ENCODE measurements around the gene LINC00632.

Gene LINC00632

DNA sequence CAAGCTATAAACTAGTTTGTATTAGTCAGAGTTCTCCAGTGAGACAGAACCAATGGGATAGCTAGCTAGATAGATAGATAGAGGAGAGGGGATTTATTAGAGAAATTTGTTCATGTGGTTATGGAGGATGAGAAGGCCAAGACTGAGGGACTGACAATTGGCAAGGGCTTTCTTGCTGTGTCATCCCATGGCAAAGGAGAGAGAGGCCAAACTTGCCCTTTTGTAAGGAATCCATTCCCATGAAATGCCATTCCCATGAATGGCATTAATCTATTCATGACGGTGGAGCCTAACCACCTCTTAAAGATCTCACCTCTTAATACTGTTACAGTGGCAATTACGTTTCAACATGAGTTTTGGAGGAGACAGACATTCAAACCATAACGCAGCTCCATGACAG is 58.1 kb downstream of the LINC00632 start:
- no peaks in the 10 kb centered on the region for H3K4me1 ChIP-seq (ENCODE audit: control insufficient read depth, insufficient read depth, low read length)
- H3K9ac ChIP-seq (ENCODE audit: low read length) = no peak overlapping the region
- H3K36me3 ChIP-seq (ENCODE audit: control insufficient read depth, insufficient read depth, low read length) = no peaks in the 10 kb centered on the region
- H3K4me3 ChIP-seq (ENCODE audit: low read length) = no peak overlapping the region
- no peaks in the 10 kb centered on the region for H3K9me3 ChIP-seq (ENCODE audit: control insufficient read depth, low read length)
- peaks cover 17% of the 10 kb centered on the region for H3K27me3 ChIP-seq (ENCODE audit: control insufficient read depth, insufficient read depth, low read length)

DNA sequence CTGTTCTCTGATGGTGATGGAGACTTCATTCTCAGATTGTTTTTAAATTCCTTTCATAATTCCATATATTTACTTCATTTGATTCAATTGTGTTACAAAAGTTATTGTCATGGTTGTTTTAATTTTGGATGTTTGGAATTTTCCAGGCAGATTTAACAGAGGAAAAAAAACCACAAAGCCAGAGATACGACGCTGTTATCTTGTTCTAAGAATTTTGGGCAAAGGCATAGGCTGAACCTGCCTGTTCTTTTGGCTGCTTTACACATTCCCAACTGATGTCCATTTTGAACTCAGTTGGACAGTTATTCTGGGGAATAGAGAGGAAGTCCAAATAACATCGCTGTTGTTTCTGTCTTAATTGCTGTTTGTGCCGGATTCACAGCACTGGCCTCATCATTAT is 65.7 kb downstream of the LINC00632 start:
- H3K9ac ChIP-seq (ENCODE audit: low read length) = no peak overlapping the region
- H3K4me1 ChIP-seq (ENCODE audit: control insufficient read depth, insufficient read depth, low read length) = no peaks in the 10 kb centered on the region
- no peaks in the 10 kb centered on the region for H3K9me3 ChIP-seq (ENCODE audit: control insufficient read depth, low read length)
- no peaks in the 10 kb centered on the region for H3K27me3 ChIP-seq (ENCODE audit: control insufficient read depth, insufficient read depth, low read length)
- no peak overlapping the region for H3K4me3 ChIP-seq (ENCODE audit: low read length)
- no peaks in the 10 kb centered on the region for H3K36me3 ChIP-seq (ENCODE audit: control insufficient read depth, insufficient read depth, low read length)

DNA sequence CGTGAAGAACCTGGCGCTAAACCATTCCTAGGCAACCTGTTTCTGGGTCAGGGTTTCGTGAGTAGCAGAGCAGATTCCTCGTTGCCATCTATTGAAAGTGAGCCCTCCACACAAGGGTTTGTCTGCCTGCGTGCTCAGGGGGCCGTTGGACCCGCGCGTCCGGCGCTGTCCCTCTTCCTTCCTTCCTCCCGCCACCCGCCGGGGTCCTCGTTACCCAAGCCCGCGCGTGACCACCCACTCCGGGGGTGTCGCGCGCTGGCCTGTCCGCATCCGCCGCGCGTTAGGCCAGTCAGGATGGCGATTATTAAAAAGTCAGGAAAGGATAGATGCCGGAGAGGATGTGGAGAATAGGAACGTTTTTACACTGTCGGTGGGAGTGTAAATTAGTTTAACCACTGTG is 66.8 kb downstream of the LINC00632 start:
- H3K27me3 ChIP-seq (ENCODE audit: control insufficient read depth, insufficient read depth, low read length) = no peaks in the 10 kb centered on the region
- H3K9me3 ChIP-seq (ENCODE audit: control insufficient read depth, low read length) = no peaks in the 10 kb centered on the region
- no peaks in the 10 kb centered on the region for H3K36me3 ChIP-seq (ENCODE audit: control insufficient read depth, insufficient read depth, low read length)
- no peak overlapping the region for H3K9ac ChIP-seq (ENCODE audit: low read length)
- no peaks in the 10 kb centered on the region for H3K4me1 ChIP-seq (ENCODE audit: control insufficient read depth, insufficient read depth, low read length)
- no peak overlapping the region for H3K4me3 ChIP-seq (ENCODE audit: low read length)

GRCh38 chrX:140794642-140795041 is 85.1 kb downstream of the LINC00632 start:
- H3K4me3 ChIP-seq (ENCODE audit: low read length) = no peak overlapping the region
- no peak overlapping the region for H3K9ac ChIP-seq (ENCODE audit: low read length)
- no peaks in the 10 kb centered on the region for H3K9me3 ChIP-seq (ENCODE audit: control insufficient read depth, low read length)
- H3K36me3 ChIP-seq (ENCODE audit: control insufficient read depth, insufficient read depth, low read length) = no peaks in the 10 kb centered on the region
- no peaks in the 10 kb centered on the region for H3K4me1 ChIP-seq (ENCODE audit: control insufficient read depth, insufficient read depth, low read length)
- H3K27me3 ChIP-seq (ENCODE audit: control insufficient read depth, insufficient read depth, low read length) = no peaks in the 10 kb centered on the region

DNA sequence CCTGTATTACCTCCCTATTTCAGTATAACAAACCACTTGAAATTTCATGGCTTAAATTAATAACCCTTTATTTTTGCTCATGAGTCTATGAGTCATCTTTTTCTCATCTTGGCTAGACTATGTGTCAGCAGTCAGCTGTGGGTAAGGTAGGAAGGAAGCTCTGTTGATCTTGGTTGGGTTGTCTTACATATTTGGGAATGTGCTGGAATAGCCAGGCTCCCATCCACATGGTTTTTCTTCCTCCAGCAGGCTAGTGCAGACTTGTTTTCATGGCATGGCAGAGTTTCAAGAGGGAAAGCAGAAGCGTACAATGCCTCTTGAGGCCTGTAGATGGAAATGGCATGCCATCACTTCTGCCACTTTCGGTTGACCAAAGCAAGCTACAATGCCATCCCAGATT is 89.7 kb downstream of the LINC00632 start:
- Histone ChIP-seq H3K4me3 (ENCODE audit: low read length) (no peak overlapping the region), H3K9me3 (ENCODE audit: control insufficient read depth, low read length) (no peaks in the 10 kb centered on the region), H3K27me3 (ENCODE audit: control insufficient read depth, insufficient read depth, low read length) (no peaks in the 10 kb centered on the region), H3K4me1 (ENCODE audit: control insufficient read depth, insufficient read depth, low read length) (no peaks in the 10 kb centered on the region), H3K9ac (ENCODE audit: low read length) (no peak overlapping the region), H3K36me3 (ENCODE audit: control insufficient read depth, insufficient read depth, low read length) (no peaks in the 10 kb centered on the region)

DNA sequence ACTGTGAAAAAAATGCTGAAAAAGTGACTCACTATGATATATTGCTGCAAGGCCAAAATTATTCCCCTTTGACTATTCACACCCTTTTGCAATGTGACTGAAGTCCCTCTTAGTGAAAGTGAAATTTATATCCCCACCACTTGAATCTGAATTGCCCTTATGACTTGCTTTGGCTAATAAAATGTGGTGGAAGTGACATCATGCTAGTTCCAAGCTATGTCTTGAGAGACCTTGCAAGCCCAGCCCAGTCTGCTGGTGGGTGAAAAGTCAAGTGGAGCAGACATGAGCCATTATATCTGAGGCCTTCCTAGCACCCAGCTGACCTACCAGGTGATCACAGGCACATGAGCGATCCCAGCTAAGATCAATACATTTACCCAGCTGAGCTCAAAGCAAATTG is 94.7 kb downstream of the LINC00632 start:
- H3K9ac ChIP-seq (ENCODE audit: low read length) = no peak overlapping the region
- no peak overlapping the region for H3K4me3 ChIP-seq (ENCODE audit: low read length)
- H3K27me3 ChIP-seq (ENCODE audit: control insufficient read depth, insufficient read depth, low read length) = no peaks in the 10 kb centered on the region
- no peaks in the 10 kb centered on the region for H3K4me1 ChIP-seq (ENCODE audit: control insufficient read depth, insufficient read depth, low read length)
- H3K9me3 ChIP-seq (ENCODE audit: control insufficient read depth, low read length) = no peaks in the 10 kb centered on the region
- H3K36me3 ChIP-seq (ENCODE audit: control insufficient read depth, insufficient read depth, low read length) = no peaks in the 10 kb centered on the region

DNA sequence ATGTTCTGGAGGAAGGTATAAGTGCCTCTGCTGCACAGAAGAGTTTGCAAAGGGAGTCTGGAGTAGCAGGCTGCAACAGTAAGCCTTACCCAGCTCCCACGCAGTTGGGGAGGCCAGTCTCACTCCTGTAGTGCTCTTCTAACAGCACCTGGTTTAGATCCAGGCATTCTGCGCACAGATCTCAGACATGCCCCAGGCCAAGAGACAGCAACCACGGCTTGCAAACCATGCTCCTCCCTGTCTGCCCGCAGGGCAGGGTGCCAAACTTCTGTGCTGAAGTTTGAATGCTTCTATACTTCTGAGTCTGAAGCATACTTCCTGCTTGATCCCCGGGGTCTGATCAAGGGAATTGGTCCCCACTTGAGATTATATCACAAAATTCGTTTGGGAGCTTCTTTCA is 106.3 kb downstream of the LINC00632 start:
- H3K9ac ChIP-seq (ENCODE audit: low read length) = no peak overlapping the region
- H3K36me3 ChIP-seq (ENCODE audit: control insufficient read depth, insufficient read depth, low read length) = no peaks in the 10 kb centered on the region
- no peak overlapping the region for H3K4me3 ChIP-seq (ENCODE audit: low read length)
- H3K4me1 ChIP-seq (ENCODE audit: control insufficient read depth, insufficient read depth, low read length) = no peaks in the 10 kb centered on the region
- H3K9me3 ChIP-seq (ENCODE audit: control insufficient read depth, low read length) = no peaks in the 10 kb centered on the region
- no peaks in the 10 kb centered on the region for H3K27me3 ChIP-seq (ENCODE audit: control insufficient read depth, insufficient read depth, low read length)

DNA sequence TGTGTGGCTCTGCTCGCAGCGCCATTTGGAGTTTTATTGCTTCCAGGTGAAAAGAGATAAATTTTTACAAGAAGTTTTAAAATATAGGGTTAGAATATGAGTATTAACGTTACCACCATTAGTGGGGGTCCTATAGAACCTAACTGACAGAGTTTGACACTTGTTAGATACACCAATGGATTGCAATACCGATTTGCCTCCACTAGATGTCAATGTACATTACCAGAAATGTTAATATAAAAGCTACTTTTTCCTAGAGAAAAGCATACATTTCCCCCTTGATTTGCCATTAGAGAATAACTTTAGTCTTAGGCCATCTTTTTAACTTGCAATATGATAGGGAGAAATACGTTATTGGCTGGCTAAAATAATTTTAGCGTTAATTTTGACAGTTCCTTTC is 108.4 kb downstream of the LINC00632 start:
- Histone ChIP-seq H3K36me3 (ENCODE audit: control insufficient read depth, insufficient read depth, low read length) (no peaks in the 10 kb centered on the region), H3K4me3 (ENCODE audit: low read length) (no peak overlapping the region), H3K9ac (ENCODE audit: low read length) (no peak overlapping the region), H3K27me3 (ENCODE audit: control insufficient read depth, insufficient read depth, low read length) (no peaks in the 10 kb centered on the region), H3K9me3 (ENCODE audit: control insufficient read depth, low read length) (no peaks in the 10 kb centered on the region), H3K4me1 (ENCODE audit: control insufficient read depth, insufficient read depth, low read length) (no peaks in the 10 kb centered on the region)

- H3K36me3 ChIP-seq (ENCODE audit: control insufficient read depth, insufficient read depth, low read length) = no peaks in the 10 kb centered on the region
- H3K9me3 ChIP-seq (ENCODE audit: control insufficient read depth, low read length) = no peaks in the 10 kb centered on the region
- H3K4me3 ChIP-seq (ENCODE audit: low read length) = no peak overlapping the region
- no peak overlapping the region for H3K9ac ChIP-seq (ENCODE audit: low read length)
- H3K27me3 ChIP-seq (ENCODE audit: control insufficient read depth, insufficient read depth, low read length) = no peaks in the 10 kb centered on the region
- no peaks in the 10 kb centered on the region for H3K4me1 ChIP-seq (ENCODE audit: control insufficient read depth, insufficient read depth, low read length)
These were observed 111.7 kb downstream of the LINC00632 start for GRCh38 chrX:140821280-140821679.

DNA sequence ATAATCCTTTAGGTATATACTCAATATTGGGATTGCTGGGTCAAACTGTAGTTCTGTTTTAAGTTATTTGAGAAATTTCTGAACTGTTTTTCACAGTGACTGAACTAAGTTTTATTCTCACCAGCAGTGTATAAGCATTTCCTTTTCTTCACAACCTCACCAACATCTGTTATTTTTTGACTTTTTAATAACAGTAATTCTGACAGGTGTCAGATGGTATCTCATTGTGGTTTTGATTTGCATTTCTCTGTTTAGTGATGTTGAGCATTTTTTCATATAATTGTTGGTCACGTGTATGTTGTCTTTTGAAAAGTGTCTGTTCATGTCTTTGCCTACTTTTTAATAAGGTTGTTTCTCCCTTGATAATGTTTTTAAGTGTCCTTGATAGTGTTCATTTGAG is 112.6 kb downstream of the LINC00632 start:
- Histone ChIP-seq H3K4me1 (ENCODE audit: control insufficient read depth, insufficient read depth, low read length) (no peaks in the 10 kb centered on the region), H3K9ac (ENCODE audit: low read length) (no peak overlapping the region), H3K4me3 (ENCODE audit: low read length) (no peak overlapping the region), H3K9me3 (ENCODE audit: control insufficient read depth, low read length) (no peaks in the 10 kb centered on the region), H3K27me3 (ENCODE audit: control insufficient read depth, insufficient read depth, low read length) (no peaks in the 10 kb centered on the region), H3K36me3 (ENCODE audit: control insufficient read depth, insufficient read depth, low read length) (no peaks in the 10 kb centered on the region)

DNA sequence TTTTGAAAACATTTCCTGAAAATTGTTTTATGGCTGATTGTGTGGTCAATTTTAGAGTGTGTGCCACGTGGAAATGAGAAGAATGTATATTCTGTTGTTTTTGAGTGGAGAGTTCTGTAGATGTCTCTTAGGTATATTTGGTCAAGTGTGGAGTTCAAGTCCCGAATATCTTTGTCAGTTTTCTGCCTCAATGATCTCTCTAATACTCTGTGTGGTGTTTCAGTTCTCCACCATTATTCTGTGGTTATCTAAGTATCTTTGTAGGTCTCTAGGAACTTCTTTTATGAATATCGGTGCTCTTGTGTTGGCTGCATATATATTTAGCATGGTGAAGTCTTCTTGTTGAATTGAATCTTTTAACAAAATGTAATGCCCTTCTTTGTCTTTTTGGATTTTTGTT is 113.3 kb downstream of the LINC00632 start:
- no peaks in the 10 kb centered on the region for H3K4me1 ChIP-seq (ENCODE audit: control insufficient read depth, insufficient read depth, low read length)
- no peak overlapping the region for H3K4me3 ChIP-seq (ENCODE audit: low read length)
- H3K36me3 ChIP-seq (ENCODE audit: control insufficient read depth, insufficient read depth, low read length) = no peaks in the 10 kb centered on the region
- H3K27me3 ChIP-seq (ENCODE audit: control insufficient read depth, insufficient read depth, low read length) = no peaks in the 10 kb centered on the region
- H3K9me3 ChIP-seq (ENCODE audit: control insufficient read depth, low read length) = no peaks in the 10 kb centered on the region
- H3K9ac ChIP-seq (ENCODE audit: low read length) = no peak overlapping the region

DNA sequence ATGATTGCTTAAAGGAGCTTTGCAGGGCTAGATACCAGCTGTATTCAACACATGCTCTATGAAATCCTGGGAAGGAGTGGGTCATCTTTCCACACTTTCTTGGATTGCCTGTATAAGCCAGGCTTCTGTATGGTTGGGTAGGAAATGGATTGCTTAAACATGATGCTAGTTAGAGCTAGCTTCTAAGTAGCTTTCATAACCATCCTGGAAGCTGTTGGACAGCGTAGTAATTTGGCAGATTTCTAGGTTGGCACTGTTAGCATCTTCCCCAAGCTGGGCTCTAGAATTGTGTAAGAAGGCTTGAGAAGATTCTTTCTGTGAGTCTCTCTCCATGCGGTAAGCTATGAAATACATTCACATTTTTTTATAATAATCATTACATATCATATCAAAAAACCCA is 127.3 kb downstream of the LINC00632 start:
- no peaks in the 10 kb centered on the region for H3K4me1 ChIP-seq (ENCODE audit: control insufficient read depth, insufficient read depth, low read length)
- H3K27me3 ChIP-seq (ENCODE audit: control insufficient read depth, insufficient read depth, low read length) = no peaks in the 10 kb centered on the region

More for the DNA sequence above, 127.3 kb downstream of the LINC00632 start:
- H3K36me3 ChIP-seq (ENCODE audit: control insufficient read depth, insufficient read depth, low read length) = no peaks in the 10 kb centered on the region
- H3K9ac ChIP-seq (ENCODE audit: low read length) = no peak overlapping the region
- H3K4me3 ChIP-seq (ENCODE audit: low read length) = no peak overlapping the region
- H3K9me3 ChIP-seq (ENCODE audit: control insufficient read depth, low read length) = no peaks in the 10 kb centered on the region
